Endothelial cell of umbilical vein (primary cell): ENCODE data around the gene CRELD2. TPM values are rescaled to one million over a fixed set of nuclear protein-coding genes. Genes with fewer than 3 reads are reported as not detected.

Experiments
- BruUV-seq: library from RNA; stranded (reverse); fragments of 400-500 nt; replicated peaks from 2 replicates; lab custom pipeline; 2021; lab: Mats Ljungman, UMichigan
- CTCF ChIA-PET: fragments of 300-600, 350-600 bp; sonication (Branson Sonifier 250); formaldehyde crosslinking; loops from one replicate; lab custom pipeline; 2021; ENCODE audit warnings: antibody characterized with exemption, inconsistent platforms; lab: Charles Lee
- POLR2A ChIA-PET: fragments of 300-600, 350-600 bp; sonication (Branson Sonifier 250); formaldehyde crosslinking; loops from one replicate; lab custom pipeline; 2021; ENCODE audit warnings: antibody characterized with exemption, inconsistent platforms; lab: Charles Lee
- DNase-seq: peaks from one replicate; pipeline ENCODE4 v3.0.0-alpha.2; 2011; ENCODE audit warnings: low read depth, low spot score
- FAIRE-seq: peaks from 2 replicates; lab custom pipeline; 2011; peaks lifted over from hg19 to GRCh38; lab: Jason Lieb, UNC
- H2AFZ ChIP-seq: 2 replicates; pipeline ENCODE4 v1.6.0; 2012; ENCODE audit warnings: low read depth, low read length, control low read depth, inconsistent platforms
- H3K27ac ChIP-seq: 2 replicates; pipeline ENCODE4 v1.5.1; 2011; ENCODE audit warnings: low read depth, mild to moderate bottlenecking, control low read depth, low read length, moderate library complexity; ENCODE audit not compliant: insufficient read depth
- H3K27me3 ChIP-seq, 2 experiments: 2 replicates each; pipeline versions ENCODE4 v1.6.0 to v1.6.1; 2011; ENCODE audit warnings: low read length in 2 of 2, mixed read lengths in 1 of 2; ENCODE audit not compliant: control insufficient read depth in 2 of 2, insufficient read depth in 2 of 2
- H3K36me3 ChIP-seq, 2 experiments: 2 replicates in 1 of 2; 3 replicates in 1 of 2; pipeline ENCODE4 v1.5.1; 2011; ENCODE audit warnings: low read length in 2 of 2, mild to moderate bottlenecking in 1 of 2, moderate library complexity in 1 of 2; ENCODE audit not compliant: control insufficient read depth in 2 of 2, insufficient read depth in 2 of 2; ENCODE audit errors: extremely low read depth in 1 of 2
- H3K4me1 ChIP-seq: 3 replicates; pipeline ENCODE4 v1.5.1; 2011; ENCODE audit warnings: mild to moderate bottlenecking, low read length; ENCODE audit not compliant: control insufficient read depth, insufficient read depth; ENCODE audit errors: extremely low read depth
- H3K4me2 ChIP-seq: 2 replicates; pipeline ENCODE4 v1.6.1; 2011; ENCODE audit warnings: low read length, control low read depth, mixed read lengths; ENCODE audit not compliant: insufficient read depth
- H3K4me3 ChIP-seq, 3 experiments: fragments of 200-600 bp in 1 of 3; sonication (generic), shearing (Covaris generic) in 1 of 3; replicated peaks in 1 of 3; 2 replicates each; pipeline ENCODE4 v1.5.1; 2011 to 2016; ENCODE audit warnings: control low read depth in 3 of 3, low read length in 3 of 3, mild to moderate bottlenecking in 2 of 3, inconsistent platforms in 1 of 3, low read depth in 1 of 3, moderate library complexity in 1 of 3; ENCODE audit not compliant: insufficient read depth in 1 of 3
- H3K79me2 ChIP-seq: 2 replicates; pipeline ENCODE4 v1.6.0; 2012; ENCODE audit warnings: low read length, inconsistent platforms; ENCODE audit not compliant: control insufficient read depth, insufficient read depth
- H3K9ac ChIP-seq: replicated peaks from 2 replicates; pipeline ENCODE3; 2011; ENCODE audit warnings: low read length, control low read depth; ENCODE audit not compliant: insufficient read depth; ENCODE audit errors: extremely low read depth
- H3K9me1 ChIP-seq: replicated peaks from 3 replicates; pipeline ENCODE4 v1.6.0; 2011; ENCODE audit warnings: mild to moderate bottlenecking, low read length; ENCODE audit not compliant: control insufficient read depth, insufficient read depth; ENCODE audit errors: extremely low read depth
- H3K9me3 ChIP-seq: replicated peaks from 2 replicates; pipeline ENCODE4 v1.5.1; 2012; ENCODE audit warnings: low read length, inconsistent platforms; ENCODE audit not compliant: control insufficient read depth, insufficient read depth
- H4K20me1 ChIP-seq: replicated peaks from 2 replicates; pipeline ENCODE3; 2011; ENCODE audit warnings: mild to moderate bottlenecking, low read length; ENCODE audit not compliant: control insufficient read depth, insufficient read depth; ENCODE audit errors: extremely low read depth
- CTCF ChIP-seq, 2 donors: IDR thresholded peaks; 1 replicate in 1 of 2; 2 replicates in 1 of 2; pipeline ENCODE4 v1.5.1; 2011; ENCODE audit warnings: low read length in 2 of 2, mild to moderate bottlenecking in 2 of 2, moderate library complexity in 2 of 2, control low read depth in 1 of 2, inconsistent platforms in 1 of 2, low read depth in 1 of 2; ENCODE audit not compliant: insufficient read depth in 1 of 2; ENCODE audit errors: extremely low read depth in 1 of 2
- EZH2 ChIP-seq: IDR thresholded peaks from 2 replicates; pipeline ENCODE4 v1.6.1; 2012; ENCODE audit warnings: borderline replicate concordance, low read depth, mild to moderate bottlenecking, moderate library complexity, low read length, inconsistent platforms; ENCODE audit not compliant: severe bottlenecking
- FOS ChIP-seq: IDR thresholded peaks from 2 replicates; pipeline ENCODE4 v1.6.1; 2011; ENCODE audit warnings: mild to moderate bottlenecking, low read length, moderate library complexity, borderline replicate concordance; ENCODE audit not compliant: insufficient read depth
- GATA2 ChIP-seq: IDR thresholded peaks from 2 replicates; pipeline ENCODE4 v1.7.0; 2011; ENCODE audit warnings: low read depth, mild to moderate bottlenecking, moderate library complexity, mixed read lengths, low read length; ENCODE audit not compliant: insufficient read length, insufficient read depth
- JUN ChIP-seq: IDR thresholded peaks from 2 replicates; pipeline ENCODE4 v1.6.1; 2011; ENCODE audit warnings: borderline replicate concordance, low read depth; ENCODE audit not compliant: insufficient read length, insufficient read depth
- MYC ChIP-seq: IDR thresholded peaks from one replicate; pipeline ENCODE4 v1.6.1; 2011; ENCODE audit warnings: mild to moderate bottlenecking, low read depth, low read length
- POLR2A ChIP-seq: IDR thresholded peaks from 2 replicates; pipeline ENCODE4 v1.6.1; 2012; ENCODE audit warnings: low read depth, mild to moderate bottlenecking, control low read depth, low read length
- POLR2AphosphoS5 ChIP-seq: IDR thresholded peaks from 2 replicates; pipeline ENCODE4 v1.6.1; 2012; ENCODE audit warnings: low read depth, mild to moderate bottlenecking, control low read depth, low read length, moderate library complexity; ENCODE audit not compliant: insufficient read depth
- dilution Hi-C: fragments of 300-500 bp; cut with MboI; formaldehyde crosslinking; loops from one replicate; pipeline ENCODE4 v1.15.0; 2019; ENCODE audit warnings: low sequenced_read_pairs; ENCODE audit not compliant: extremely low pct_ligation_motif_present
- intact Hi-C: fragments of 100-400 bp; cut with micrococcal nuclease; formaldehyde crosslinking; loops from one replicate; pipeline ENCODE4 v1.10.0; 2022
- polyA plus RNA-seq, 4 experiments: library from polyadenylated mRNA; depleted of rRNA in 3 of 4; stranded (reverse) in 3 of 4; unstranded in 1 of 4; fragments of >200 nt; gene quantifications; 2 replicates each; pipeline versions ENCODE4 v1.2.1 to v1.2.3, GENCODE V29; 2011 to 2012; ENCODE audit warnings: missing spikeins in 1 of 4
- total RNA-seq: library from RNA; stranded (reverse); gene quantifications from 2 replicates; pipeline ENCODE4 v1.2.3, GENCODE V29; 2021
- TF ChIP-seq, protein P1 (sequence below): IDR thresholded peaks from 2 replicates; pipeline ENCODE4 v1.6.1; 2011; ENCODE audit not compliant: insufficient read depth, insufficient read length

Gene CRELD2
- total and polyA plus RNA-seq, 2 donors (not counting 3 experiments of a cell fraction or from before 2014, with no cell fraction given) = 71.0 to 86.3 TPM

DNA sequence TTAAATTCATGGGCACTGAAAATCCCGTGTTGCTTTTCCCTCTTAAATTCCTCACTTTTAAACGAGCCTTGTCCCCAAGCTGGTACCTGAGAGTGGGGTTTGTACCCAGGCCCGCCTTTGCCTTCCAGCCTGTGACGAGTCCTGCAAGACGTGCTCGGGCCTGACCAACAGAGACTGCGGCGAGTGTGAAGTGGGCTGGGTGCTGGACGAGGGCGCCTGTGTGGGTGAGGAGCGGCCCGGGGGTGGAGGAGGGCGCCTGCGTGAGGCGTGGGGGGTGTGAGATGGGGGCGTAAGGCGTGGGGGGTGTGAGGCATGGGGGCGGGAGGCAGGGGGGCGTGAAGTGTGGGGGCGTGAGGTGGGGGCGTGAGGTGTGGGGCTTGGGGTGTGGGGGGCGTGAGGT lies 4.0 kb downstream of the CRELD2 start:
- DNase-seq = no peak
- Histone ChIP-seq H3K27ac (no peak overlapping the region), H3K27me3 (no peaks in the 10 kb centered on the region), H4K20me1 (no peaks in the 10 kb centered on the region), H2AFZ (no peak overlapping the region), H3K9me1 (no peaks in the 10 kb centered on the region), H3K9me3 (no peaks in the 10 kb centered on the region), H3K36me3 (peaks cover 2 to 8% of the 10 kb centered on the region in 2 experiments), H3K9ac (no peak overlapping the region), H3K4me2 (no peak overlapping the region), H3K4me1 (peaks cover 14% of the 10 kb centered on the region), H3K79me2 (peaks cover 4% of the 10 kb centered on the region), H3K4me3 (no peak overlapping the region)
- TF ChIP-seq POLR2A (no peak), EZH2 (no peak), GATA2 (no peak), POLR2AphosphoS5 (no peak), CTCF (IDR thresholded peaks at IDR 0.05; ENCODE audit: extremely low read depth in 1 of 2, insufficient read depth in 1 of 2, low read depth in 1 of 2, low read length in 2 of 2) (no peak), JUN (no peak), FOS (no peak), MYC (no peak)
- TF ChIP-seq, protein P1, sequence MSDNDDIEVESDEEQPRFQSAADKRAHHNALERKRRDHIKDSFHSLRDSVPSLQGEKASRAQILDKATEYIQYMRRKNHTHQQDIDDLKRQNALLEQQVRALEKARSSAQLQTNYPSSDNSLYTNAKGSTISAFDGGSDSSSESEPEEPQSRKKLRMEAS = no peak
- no TSS peak for BruUV-seq
- intact Hi-C loops (no loop called here), dilution Hi-C loops (no loop called here)
- ChIA-PET CTCF (no interaction called here), POLR2A (no interaction called here)
- no peak for FAIRE-seq
